GM21576 (cell line): ENCODE results near the gene LAMTOR1.

Source experiments
- ATAC-seq: cut with Tn5 transposase; IDR thresholded peaks from one replicate; pipeline ENCODE4 v1.9.1; 2021; ENCODE audit warnings: mild to moderate bottlenecking, moderate library complexity; ENCODE audit not compliant: unreplicated experiment

LAMTOR1 gene

DNA sequence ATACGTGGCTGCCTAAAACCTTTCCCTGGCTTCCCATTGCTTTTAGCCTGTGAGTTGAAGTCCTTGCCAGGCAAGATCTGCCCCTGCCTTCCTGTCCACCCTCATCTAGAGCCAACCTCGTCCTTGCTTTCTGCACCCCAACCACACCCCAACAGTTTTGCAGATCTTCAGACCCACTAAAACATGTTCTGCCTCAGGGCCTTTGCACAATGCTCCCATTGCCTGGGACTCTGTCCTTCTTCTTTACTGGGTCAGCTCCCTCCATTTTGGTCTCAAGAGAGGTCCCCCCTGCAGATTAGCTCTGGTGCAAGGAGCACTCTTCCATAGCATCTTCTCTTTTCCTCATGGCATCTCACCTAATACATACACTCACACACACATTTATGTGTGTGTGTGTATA, 17.8 kb upstream of the LAMTOR1 start:
- ATAC-seq: no peak

DNA sequence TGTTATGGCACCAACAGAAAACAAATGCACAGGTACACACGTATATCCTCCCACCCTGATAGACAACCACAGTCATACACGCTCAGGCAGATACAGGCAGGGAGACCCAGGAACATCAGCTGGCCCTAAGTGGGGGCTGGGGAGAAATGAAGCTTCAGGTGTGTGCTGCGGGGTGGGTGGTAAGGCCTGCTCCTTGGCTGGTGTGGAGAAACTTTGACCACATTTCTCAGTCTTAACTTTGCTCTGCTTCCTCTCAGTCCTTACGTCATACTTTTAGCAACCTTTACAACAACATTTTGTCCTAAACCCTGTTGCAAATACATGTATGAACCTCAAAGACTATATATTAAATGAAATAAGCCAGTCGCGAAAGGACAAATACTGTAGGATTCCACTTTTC, 16.1 kb upstream of the LAMTOR1 start:
- no peak for ATAC-seq

DNA sequence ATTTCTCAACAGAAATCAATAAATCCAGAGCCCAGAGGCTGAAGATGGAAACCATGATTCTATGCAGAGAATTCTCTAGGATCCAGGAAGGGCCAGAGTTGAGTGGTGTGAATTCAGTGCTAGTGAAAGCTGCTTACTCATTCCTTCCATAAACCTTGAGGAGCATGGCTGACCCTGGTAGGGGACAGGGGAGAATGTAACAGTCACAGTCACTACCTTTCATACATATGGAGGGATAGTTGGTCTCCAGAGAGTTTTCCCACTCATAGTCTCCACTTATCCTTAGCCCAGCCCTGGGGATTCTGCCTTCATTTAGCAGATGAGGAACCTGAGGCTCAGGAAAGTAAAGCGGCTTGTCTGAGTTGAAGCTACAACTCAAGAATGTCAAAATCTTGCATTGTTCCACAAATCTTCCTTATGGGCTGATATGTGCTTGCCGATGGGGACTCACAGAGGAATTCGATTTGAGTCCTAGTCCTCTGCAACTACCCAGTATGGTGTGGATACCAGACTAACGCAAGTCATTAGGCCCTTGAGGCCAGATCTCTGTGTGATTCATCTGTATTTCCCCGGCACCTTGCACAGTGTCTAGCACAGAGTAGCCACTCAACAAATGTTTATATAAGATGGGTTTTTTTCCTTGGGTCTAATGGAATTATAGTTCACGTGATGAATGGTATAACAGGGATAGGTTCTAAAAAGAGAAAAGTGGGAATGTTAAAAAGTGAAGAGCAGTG, 13.1 kb upstream of the LAMTOR1 start:
- ATAC-seq: no peak

DNA sequence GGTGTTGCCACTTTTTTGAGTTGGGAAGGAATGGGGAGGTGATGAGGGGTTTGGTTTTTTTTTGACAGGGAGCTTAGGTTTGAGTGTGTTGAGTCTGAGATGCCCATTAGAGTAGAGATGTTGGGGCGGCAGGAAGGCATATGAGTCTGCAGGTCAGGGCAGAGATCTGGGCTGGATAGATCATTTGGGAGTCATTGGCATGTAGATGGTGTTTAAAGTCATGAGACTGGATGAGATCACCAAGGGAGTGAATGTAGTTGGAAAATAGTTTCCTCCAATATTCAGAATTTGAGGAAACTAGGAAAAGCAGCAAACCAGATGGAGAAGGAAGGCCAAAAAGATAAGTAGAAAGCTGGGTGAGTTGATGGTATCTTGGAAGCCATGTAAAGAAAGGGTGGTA, 11.5 kb upstream of the LAMTOR1 start:
- no peak for ATAC-seq

DNA sequence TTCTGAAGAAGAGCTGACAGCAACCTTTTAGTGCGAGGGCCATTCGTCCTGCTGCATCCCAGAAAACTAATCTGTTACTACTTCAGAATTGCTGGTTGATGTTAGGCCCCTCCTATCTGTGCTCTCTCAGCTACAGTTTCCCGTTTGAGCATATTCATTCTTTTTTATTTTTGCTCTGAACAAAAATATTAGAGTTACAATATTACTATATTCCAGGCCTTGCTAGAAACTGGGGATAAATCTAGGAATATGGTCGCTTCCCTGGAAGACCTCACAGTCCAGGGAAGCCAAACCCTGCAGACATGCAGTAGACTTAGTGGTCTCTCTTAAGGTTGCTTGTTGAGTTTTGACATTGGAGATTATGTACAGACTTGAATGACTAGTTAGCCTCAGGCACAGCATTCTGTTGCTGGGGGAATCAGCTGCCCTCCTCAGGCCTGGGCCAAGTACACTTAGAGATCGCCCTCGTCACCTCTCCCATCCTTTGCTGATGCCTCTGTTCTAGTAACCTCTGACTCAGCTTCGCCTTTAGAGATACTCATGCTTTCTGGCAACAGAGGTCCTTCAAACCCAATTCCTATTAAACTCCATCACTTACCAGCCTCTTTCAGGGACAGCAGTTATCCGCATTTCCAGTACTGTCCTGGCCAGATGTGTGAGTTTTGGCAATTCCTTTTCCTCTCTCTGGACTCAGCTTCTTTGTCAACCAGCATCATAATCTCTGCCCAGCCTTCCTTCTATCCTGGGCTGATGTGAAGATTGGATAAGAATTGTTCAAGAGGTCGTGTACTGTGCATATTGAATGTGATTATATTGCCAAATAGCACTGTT, 10.1 kb upstream of the LAMTOR1 start:
- no peak for ATAC-seq

DNA sequence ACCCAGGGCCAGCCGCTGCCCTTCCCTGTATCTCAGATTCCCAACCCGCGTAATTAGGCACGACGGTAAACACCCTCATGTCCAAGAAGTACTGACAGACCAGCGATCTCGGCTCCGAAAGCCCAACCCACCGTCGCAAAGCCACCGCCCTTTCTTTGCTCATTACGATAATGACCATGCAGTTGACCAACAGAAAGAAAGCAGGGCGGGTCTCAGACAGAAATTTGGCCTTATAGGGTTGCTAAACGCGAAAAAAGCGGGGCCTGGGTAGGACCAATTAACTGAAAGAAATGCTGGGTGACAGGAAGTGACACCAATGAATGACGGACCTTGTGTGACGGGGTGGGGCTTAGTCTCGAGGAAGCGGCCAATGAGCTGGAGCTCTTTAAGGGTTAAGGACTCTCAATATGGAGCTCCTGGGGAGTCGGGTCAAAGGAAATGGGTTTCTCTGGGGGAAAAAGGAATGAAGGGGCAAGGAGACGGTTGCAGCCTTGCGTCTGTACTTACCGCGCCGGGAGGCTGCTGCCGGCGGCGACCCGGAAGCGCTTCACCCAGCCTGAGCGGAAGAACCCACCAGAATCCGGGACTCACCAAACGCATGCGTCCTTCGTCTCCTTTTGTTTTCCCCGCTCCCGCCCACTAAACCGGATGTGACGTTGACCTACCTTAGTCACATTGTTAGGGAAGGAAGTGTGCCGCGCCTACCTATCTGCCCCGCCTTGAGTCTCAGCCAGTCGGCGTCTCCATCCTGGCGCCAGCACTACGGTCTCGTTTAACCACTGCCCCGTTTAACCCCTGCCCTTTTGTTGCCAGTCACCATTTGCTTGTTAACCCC, 9.3 kb upstream of the LAMTOR1 start, which contains the start of gene ANAPC15:
ANAPC15 (minus strand) TSS at position 553 of the 835 bp plus-strand sequence. CDS start 1,419 bp downstream, outside the sequence.
- ATAC-seq: peak; percentile 80

DNA sequence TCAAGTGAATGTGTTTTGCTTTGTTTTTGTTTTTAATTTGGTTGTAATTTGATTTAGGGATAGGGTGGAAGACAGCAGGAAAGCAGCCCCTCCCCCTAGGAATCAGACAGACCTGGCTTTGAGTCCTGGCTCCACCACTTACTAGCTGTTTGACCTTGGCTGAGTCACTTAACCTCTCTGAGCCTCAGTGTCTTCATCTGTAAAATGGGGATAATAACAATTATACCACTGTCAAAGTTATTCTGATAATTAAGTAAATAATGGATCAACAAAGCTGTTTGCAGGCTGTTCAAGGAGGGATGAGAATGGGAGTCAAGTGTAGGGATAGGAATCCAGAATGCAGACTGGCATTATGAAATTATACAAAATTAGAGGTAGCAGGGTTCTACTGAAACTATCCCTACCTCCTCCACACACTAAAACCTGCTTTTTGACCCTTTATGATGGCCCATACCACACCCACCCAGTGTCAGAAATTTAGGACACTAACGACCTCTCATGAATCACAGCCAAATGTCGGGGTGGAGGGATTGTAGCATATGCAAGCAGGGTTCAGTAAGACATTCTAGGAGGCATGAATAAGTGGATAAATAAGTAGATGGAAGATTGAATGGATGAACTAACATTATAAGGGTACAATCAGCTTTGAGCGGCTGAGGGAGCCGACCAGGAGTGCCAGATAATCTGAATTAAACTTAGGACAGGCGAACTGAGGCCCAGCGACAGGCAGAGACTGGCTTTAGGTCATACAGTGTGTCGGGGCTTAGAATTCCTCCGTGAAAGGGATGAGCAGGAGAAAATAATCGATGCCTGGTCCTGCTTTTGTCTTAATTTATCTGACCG, 8.4 kb upstream of the LAMTOR1 start:
- no peak for ATAC-seq

DNA sequence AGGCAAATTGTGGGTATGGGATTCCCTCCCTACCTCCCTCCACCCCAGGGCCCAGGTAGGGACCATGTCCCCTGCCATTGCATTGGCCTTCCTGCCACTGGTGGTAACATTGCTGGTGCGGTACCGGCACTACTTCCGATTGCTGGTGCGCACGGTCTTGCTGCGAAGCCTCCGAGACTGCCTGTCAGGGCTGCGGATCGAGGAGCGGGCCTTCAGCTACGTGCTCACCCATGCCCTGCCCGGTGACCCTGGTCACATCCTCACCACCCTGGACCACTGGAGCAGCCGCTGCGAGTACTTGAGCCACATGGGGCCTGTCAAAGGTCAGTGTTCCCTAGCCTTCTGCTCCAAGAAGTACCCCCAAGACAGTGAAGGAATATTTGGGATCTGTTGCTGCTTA, 2.8 kb upstream of the LAMTOR1 start, which contains the start of gene TOMT:
TOMT (plus strand) TSS at position 37 of the 400 bp plus-strand sequence; CDS start at position 65, 28 bp downstream.
- ATAC-seq: no peak

DNA sequence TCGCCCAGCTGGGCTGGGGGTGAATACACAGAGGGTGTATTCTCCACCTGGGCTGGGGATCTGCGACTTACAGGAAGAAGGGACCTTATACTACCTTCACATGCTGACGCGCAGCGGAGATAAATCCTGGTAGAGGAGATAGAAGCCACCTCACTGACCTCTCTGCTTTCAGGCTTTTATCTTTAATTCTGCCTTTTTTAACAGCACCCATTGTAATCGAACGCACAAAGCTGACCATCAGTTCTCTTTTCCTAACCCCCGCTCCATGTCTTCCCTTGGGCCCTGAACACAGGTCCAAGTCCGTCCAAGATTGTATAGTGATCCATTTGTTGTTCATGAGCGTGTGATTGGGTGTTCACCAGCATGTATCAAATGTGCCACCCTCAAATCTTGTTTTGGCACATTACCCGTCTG, 664 bp upstream of the LAMTOR1 start:
- no peak for ATAC-seq

DNA sequence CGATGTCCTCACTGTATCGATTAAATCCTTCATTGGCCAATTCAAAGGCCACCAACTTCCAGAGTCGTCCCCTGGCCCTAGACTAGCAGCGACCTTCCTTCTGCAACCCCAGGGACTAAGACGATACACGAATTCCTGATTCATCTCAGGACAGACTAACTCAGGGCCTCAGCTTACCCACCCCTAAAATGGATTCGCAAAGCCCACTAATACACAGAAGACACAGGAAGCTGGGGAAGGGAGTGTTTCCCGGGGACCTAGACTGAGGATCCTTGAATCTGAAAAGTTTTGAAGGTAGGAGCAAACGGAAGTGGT, 509 bp downstream of the LAMTOR1 start:
- peak; percentile 1 for ATAC-seq

DNA sequence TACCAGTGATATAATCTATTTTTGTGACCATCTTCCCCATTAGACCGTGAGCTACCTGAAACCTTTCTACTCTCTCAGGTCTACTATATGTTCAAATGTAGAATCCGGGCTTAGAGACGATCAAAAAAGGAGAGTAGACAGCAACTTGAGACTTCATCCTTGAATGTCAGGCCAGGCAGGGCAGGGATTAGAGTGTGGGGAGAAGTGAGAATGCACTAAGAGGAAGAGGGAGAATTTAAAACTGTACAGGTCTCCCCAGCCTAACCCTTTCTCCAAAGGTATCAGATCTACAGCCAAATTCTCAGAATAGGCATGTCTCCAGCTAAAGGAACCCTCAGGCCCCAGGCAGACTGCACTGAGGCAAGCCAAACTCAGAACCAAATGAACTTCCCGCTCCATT, 935 bp downstream of the LAMTOR1 start:
- ATAC-seq: no peak

DNA sequence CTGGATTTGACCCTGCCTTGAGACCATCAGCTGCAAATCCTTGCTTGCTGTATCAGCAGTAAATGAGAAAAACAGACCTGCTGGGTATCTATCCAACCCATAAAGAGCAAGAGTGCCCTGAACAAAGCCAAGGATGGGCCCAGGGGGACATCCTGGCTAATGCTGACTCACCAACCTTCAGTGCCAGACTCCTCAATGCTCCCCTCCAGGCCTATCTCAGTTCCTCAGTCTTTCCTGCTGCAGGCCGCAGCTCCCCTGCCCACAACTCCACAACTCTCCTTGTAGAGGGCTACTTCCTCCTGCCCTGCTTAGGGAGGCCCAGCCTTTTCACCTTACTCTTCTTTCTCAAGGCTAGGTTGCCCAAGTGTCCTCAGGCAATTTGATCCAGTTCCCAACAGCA, 2.6 kb downstream of the LAMTOR1 start:
- ATAC-seq: no peak

DNA sequence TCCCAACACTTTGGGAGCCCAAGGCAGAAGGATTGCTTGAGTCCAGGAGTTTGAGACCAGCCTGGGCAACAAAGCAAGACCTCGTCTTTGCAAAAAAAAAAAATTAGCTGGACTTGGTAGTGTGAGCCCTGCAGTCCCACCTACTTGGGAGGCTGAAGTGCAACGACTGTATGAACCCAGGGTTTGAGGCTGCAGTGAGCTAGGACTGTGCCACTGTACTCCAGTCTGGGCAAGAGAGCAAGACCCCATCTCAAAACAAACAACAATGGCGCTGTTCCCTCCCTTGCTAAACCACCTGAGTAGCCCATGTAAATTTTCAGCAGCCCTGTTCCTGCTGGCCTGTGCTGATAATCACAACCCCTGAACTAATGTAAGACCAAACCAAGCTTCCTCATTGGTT, 3.1 kb downstream of the LAMTOR1 start:
- no peak for ATAC-seq

DNA sequence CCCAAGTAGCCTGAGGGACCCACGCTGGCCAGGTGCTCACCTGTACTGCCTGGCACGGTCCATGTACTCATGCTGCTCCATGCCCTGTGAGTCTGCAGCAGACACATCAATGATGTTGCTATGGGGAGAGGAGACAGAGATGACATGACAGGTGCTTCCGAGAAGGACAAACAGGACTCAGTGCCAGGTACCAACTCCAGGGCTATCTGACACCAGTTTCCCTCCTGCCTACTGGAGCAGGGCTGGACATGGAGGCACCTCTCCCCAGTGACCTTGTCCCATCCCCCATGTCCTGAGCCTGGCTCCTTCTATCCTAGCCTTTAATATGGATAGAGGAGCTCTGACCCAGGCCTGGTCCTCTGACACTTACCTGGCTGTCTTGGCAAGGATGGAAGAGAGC, 4.4 kb downstream of the LAMTOR1 start:
- ATAC-seq: no peak

DNA sequence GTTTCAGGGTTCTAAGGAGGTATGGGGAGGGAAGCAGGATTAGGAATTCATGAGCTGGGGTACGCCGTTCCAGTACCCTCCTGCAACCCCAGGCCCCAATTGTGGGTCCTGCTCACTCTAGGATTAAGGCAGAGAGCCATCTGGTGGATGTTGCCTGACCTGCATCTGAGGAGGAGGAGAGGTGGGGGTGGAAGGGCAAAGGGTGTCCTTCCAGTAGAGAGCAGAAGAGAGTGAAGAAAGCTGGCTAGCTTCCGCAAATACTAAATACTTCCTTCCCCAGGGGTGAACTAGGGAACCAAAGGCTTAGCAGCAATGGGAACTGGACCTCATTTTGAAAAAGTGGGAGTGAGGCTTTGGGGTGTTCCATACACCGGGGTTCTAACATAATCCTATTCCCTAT, 11.8 kb downstream of the LAMTOR1 start:
- ATAC-seq: no peak

DNA sequence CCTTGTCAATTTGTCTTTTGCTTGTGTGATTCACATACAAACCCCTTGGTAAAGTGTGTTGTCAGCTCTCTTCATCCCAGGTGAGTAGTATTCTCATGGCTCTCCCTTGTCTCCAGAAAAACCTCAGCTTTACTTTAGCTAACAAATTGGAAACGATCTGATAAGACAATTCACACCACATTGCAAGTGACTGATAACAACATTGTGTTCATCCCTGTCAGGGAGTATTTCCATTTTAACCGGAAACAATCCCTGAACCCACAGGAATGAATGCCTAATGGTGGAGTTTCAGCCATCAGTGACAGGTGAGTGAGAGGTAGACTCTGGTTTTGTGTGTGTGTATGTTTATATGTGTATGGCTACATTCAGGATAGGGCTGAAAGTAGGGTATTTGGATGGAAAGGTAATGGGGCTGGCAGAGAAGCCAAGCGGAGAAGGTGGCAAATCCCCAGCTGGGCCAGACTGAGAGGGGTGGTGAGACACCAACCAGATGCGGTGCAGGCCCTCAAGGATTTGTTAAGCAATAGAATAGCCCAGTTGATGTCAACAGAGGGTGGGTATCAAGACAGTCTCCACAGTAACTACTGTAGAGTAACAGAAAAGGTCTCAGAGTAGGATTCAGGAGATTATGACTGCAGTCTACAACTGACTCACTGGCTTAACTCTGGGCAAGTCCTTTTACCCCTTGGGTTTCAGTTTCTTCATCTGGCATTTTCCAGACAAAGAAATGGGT, 14.9 kb downstream of the LAMTOR1 start:
- no peak for ATAC-seq

DNA sequence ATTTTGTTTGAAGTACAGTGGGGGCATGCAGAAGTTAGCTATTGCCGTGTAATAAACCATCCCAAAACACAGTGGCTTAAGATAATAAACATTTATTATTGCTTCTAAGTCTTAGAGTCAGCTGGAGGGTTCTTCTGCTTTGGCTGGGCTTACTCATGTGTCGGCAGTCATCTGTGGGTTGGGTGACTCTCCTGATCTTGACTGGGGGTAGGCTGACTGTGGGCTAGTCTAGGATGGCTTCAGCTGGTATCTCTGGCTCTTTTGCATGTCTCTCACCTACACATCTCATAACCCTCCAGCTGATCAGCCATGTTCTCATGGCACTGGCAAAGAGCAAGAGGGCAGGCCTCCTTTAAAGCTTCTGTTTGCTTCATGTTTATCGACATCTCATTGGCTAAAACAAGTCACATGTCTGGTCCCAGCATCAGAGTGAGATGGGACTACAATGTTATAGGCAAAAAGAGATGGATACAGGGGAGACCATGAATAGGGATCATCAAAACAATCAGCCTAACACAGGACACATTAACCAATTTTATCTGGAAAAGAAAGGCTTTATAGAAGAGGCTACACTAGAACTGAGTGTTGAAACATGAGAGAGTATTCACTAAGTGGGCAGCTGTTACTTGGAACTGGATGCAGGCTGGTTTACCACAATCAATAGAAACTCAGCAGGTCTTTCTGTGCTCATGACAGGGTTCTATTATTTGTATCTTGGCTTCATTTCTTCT, 17.3 kb downstream of the LAMTOR1 start:
- ATAC-seq: no peak

DNA sequence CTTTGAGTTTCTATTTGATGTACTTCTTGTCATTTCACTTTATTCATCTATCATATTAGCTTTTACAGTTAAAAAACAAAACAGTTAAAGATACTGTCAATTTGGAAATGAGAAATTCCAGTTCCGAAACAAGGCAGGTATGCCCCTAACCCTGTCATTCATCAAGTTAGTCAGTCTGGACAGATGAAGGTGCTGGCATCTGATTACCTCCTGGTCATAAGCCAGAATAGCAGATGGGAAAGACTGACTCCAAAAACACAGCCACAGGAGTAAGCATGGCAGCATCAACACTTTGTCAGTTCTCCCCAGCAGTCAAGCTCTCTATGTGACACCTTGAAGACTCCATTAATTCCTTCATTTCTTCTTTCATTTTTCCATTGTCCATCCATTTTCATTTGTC, 18.1 kb downstream of the LAMTOR1 start:
- no peak for ATAC-seq

DNA sequence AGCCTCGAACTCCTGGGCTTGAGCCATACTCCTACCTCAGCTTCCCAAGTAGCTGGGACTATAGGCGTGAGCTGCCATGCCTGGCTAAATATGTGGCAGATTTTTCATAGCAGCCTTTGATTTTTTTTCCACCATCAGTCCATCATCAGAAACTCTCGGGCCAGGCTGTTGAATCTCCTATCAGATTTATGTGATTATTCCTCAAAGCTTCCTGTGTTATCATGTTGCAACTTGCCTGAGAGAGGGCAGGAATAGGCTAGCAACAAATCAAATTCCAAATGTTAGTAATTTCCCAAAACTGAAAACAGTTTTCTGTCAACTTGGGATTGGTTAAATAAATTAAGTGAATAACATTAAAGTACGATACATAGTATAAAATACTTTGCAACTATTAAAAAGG, 19.0 kb downstream of the LAMTOR1 start:
- ATAC-seq: no peak
